Type B pancreatic cell (in vitro differentiated cells): ENCODE results near the gene XRCC4. TPM values are rescaled to one million over a fixed set of nuclear protein-coding genes. Genes with fewer than 3 reads are reported as not detected.

Experiments used
- DNase-seq: peaks from one replicate; pipeline ENCODE4 v3.0.0; 2021; ENCODE audit warnings: mixed read lengths; ENCODE audit not compliant: unreplicated experiment; ENCODE audit errors: extremely low spot score
- H3K27ac Mint-ChIP-seq: 2 replicates; pipeline ENCODE4 v1.8.0; 2021; ENCODE audit warnings: mild to moderate bottlenecking, mixed read lengths
- H3K27me3 Mint-ChIP-seq: 2 replicates; pipeline ENCODE4 v1.8.0; 2021; ENCODE audit warnings: mixed read lengths
- H3K36me3 Mint-ChIP-seq: 2 replicates; pipeline ENCODE4 v1.8.0; 2021; ENCODE audit warnings: mixed read lengths
- H3K4me1 Mint-ChIP-seq: one replicate; pipeline ENCODE4 v1.8.0; 2021; ENCODE audit warnings: mixed read lengths; ENCODE audit not compliant: unreplicated experiment
- H3K4me3 Mint-ChIP-seq: 2 replicates; pipeline ENCODE4 v1.8.0; 2021; ENCODE audit warnings: mild to moderate bottlenecking, mixed read lengths
- H3K9me3 Mint-ChIP-seq: 2 replicates; pipeline ENCODE4 v1.8.0; 2021; ENCODE audit warnings: mixed read lengths
- CTCF ChIP-seq: fragments of 200-600 bp; sonication (generic); conservative IDR thresholded peaks from 2 replicates; pipeline ENCODE4 v1.5.0; 2021; ENCODE audit warnings: antibody characterized with exemption, mild to moderate bottlenecking
- total RNA-seq: library from RNA; stranded (reverse); gene quantifications from 2 replicates; pipeline ENCODE4 v1.2.1, GENCODE V29; 2021; ENCODE audit warnings: low replicate concordance

The XRCC4 gene
- total RNA-seq, 1 donor from 2014 or later, result 7.4 TPM

- H3K27ac Mint-ChIP-seq, result peak overlapping the region; percentile 9
- H3K9me3 Mint-ChIP-seq, result peaks cover 15% of the 10 kb centered on the region
- H3K27me3 Mint-ChIP-seq, result no peaks in the 10 kb centered on the region
- H3K4me3 Mint-ChIP-seq, result peak overlapping the region; percentile 0
- no peak for TF ChIP-seq CTCF
- peaks cover 20% of the 10 kb centered on the region for H3K4me1 Mint-ChIP-seq
- H3K36me3 Mint-ChIP-seq, result peaks cover 7% of the 10 kb centered on the region
- no peak for DNase-seq
Observed at GRCh38 chr5:83097689-83098231, 20.4 kb downstream of the XRCC4 start.

- no peak for TF ChIP-seq CTCF
- Mint-ChIP-seq H3K9me3 (peaks cover 8% of the 10 kb centered on the region), H3K36me3 (no peaks in the 10 kb centered on the region), H3K27ac (no peak overlapping the region), H3K27me3 (no peaks in the 10 kb centered on the region), H3K4me1 (peaks cover 20% of the 10 kb centered on the region), H3K4me3 (no peak overlapping the region)
- no peak for DNase-seq
Observed at GRCh38 chr5:83099001-83099400, 21.7 kb downstream of the XRCC4 start.

GRCh38 chr5:83099445-83099844, 22.1 kb downstream of the XRCC4 start:
- no peak for DNase-seq
- Mint-ChIP-seq H3K4me3 (no peak overlapping the region), H3K27me3 (no peaks in the 10 kb centered on the region), H3K4me1 (peaks cover 20% of the 10 kb centered on the region), H3K27ac (no peak overlapping the region), H3K9me3 (peaks cover 4% of the 10 kb centered on the region), H3K36me3 (no peaks in the 10 kb centered on the region)
- no peak for TF ChIP-seq CTCF

- H3K36me3 Mint-ChIP-seq, result no peaks in the 10 kb centered on the region
- no peak overlapping the region for H3K4me3 Mint-ChIP-seq
- peaks cover 20% of the 10 kb centered on the region for H3K4me1 Mint-ChIP-seq
- no peak for DNase-seq
- H3K27ac Mint-ChIP-seq, result peak overlapping the region; percentile 61
- peaks cover 4% of the 10 kb centered on the region for H3K9me3 Mint-ChIP-seq
- no peaks in the 10 kb centered on the region for H3K27me3 Mint-ChIP-seq
- TF ChIP-seq CTCF, result no peak
Observed at GRCh38 chr5:83101514-83101913, 24.2 kb downstream of the XRCC4 start.

- Mint-ChIP-seq H3K4me3 (no peak overlapping the region), H3K27me3 (no peaks in the 10 kb centered on the region), H3K36me3 (no peaks in the 10 kb centered on the region), H3K9me3 (peaks cover 4% of the 10 kb centered on the region), H3K27ac (no peak overlapping the region), H3K4me1 (peaks cover 18% of the 10 kb centered on the region)
- TF ChIP-seq CTCF, result no peak
- no peak for DNase-seq
Observed at GRCh38 chr5:83102364-83102980, 25.1 kb downstream of the XRCC4 start.
